HG02885 (cell line): ENCODE data around the gene SNX10.

Experiments used
- ATAC-seq: cut with Tn5 transposase; IDR thresholded peaks from one replicate; pipeline ENCODE4 v1.9.1; 2021; ENCODE audit warnings: mild to moderate bottlenecking; ENCODE audit not compliant: unreplicated experiment, poor library complexity

SNX10 gene

DNA sequence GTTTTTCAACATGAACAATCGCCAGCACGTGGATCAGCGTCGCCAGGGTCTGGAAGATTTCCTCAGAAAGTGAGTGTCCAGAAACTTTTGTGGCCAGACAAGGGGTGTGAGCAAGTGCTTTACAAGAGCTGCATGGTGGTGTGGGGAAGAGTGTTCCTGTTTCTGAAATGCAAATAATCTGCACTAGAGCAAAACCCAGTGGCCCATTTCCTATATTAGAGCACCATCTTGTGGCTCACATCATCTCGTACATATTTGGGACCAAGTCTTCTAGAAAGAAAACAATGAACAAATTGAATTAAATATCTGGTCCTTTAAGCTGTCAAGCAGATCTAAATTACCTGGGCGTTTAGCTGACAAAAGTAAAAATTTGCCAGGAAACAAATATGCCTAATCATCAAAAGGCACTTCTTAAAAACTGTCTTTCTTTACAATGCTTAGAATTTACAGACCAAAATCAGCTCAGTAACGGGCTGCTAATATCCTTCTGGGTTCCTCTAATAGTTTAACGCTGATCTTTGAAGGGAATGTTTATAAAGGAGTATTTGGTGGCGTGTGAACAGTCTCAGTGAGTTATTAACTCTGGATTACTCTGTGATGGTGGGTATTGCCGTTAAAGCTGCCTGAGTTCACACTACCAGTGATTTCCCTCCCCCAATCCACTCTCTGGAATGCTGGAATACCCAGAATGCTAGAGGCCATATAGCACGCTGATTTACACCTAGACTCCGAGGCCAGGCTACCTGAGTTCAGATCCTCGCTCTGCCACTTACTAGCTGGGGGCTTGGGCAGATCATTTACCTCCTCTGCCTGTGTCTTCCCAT lies 73.6 kb downstream of the SNX10 start:
- ATAC-seq, result peak; percentile 93

DNA sequence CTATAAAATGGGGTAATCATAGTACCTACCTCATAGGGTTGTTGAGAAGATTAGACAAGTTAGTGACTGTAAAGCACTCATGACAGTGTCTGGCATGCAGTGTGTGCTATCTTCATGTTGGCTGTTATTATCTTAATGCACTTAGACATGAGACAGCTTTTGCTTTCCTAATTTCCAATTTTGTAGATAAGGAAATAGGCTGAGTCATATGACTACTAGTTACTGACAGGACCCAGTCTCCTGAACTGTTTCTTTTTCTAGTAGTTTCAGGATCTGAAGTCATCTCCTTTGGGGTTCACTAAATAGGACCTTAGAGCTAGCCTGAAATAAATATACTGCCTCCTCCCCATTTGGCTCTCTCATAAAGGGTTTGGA lies 74.2 kb downstream of the SNX10 start:
- ATAC-seq, result no peak

DNA sequence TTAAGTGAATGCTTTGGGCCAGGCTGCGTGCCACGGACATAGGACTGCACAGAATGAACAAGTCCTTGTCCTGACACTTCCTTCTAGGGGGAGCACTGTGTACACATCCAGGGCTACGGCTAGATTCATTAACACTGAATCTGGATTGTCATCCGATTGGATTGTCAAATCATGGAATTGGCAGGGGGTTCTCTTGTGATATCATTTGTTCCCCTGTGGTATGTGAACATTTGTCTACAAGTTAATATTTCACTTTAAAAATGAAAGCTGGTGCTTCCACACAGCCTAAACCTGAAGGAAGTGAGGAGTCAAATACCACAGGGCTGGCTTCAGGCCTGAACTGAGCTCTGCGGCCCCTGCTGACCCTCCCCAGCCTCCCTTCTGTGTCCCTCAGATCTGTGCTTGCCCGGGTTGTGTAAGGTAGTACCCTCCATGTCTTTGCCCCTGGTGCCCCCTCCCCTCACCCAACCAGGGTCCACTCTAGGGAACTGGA lies 75.6 kb downstream of the SNX10 start:
- no peak for ATAC-seq

DNA sequence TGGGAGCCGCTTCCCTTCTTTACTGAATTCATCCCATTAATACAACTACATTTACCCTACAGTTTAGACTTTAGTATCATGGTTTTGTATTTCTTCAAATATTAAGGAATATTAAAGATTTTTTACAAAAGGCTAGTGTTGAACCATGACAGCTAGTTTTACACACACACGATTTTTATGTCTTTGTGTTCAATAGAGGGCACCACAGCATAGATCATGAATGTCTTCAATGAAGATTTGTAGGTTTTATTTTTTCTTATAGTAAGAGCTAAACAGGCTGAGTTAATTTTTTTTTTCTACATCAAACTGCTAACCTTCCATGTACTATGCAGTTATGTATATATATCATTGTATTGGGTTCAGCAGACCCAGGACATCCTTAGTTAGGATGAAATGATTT lies 76.9 kb downstream of the SNX10 start:
- ATAC-seq, result no peak

DNA sequence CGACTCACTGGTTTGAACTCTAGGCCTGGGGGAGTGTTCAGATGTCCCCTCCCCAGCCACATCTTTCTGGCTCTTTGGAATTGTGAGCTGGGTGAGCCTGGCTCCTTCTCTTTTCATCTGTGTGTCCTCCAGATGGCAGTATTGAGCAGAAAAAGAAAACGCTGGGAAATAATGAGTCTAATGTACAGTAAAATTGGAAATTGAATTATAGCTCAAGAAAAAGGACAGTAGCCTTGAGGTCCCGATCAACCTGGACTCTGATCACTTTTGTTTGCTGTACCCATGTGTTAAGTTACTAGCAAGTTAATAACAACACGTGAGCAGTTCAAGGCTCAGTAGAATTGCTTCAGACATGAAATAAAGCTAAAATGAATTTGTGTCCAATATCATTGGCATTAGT lies 77.9 kb downstream of the SNX10 start:
- no peak for ATAC-seq

DNA sequence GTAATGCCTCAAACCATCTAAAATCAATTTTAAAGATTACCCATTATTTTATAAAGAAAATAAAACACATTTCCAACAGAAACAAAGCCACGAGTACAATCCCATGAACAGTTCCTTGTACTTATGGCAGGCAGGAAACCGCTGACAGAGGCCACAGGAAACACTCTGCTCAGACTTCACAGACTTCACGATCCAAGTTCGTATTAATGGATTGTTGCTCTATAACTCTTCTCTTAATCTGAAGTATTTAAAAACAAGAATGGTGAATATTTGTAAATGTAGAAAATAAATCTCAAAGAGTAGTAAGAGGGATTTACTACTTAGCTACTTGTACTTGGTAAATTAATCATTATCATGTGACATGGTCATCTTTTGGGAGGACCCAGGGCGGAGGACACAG lies 78.3 kb downstream of the SNX10 start:
- ATAC-seq, result no peak

DNA sequence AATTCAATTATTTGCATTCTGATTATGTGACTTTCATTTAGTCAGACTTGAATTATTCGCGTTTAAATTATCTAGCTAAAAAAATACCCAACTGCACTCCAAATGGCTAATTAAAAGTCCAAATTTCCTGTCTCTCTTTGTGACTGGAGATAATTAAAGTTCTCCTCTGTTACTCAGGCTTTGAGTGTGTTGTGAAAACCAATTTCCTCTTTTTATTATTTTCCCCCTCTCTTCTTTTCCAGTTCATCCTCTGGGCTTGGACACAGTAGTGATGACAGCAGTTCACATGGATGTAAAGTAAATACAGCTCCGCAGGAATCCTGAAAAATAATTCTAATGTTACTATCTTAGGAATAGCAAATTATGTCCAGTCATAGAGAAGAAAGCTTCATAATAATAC lies 80.6 kb downstream of the SNX10 start:
- ATAC-seq, result no peak

DNA sequence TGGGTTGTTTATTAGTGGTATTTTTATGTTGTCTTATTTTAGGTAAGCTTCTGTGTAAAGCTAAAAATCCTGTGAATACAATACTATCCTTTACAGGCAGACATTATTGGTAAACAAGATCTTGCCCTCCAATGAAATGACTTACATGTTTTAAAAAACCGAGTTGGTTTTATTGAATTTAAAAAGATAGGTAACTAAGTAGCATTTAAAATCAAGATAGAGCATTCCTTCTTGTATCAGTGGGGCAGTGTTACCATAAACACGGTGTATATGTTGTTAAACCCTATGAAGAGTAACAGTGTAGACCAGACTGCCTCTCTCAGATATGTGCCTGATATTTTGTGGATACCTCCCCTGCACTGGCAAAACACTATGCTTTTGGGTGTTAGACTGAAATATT lies 81.0 kb downstream of the SNX10 start:
- no peak for ATAC-seq

DNA sequence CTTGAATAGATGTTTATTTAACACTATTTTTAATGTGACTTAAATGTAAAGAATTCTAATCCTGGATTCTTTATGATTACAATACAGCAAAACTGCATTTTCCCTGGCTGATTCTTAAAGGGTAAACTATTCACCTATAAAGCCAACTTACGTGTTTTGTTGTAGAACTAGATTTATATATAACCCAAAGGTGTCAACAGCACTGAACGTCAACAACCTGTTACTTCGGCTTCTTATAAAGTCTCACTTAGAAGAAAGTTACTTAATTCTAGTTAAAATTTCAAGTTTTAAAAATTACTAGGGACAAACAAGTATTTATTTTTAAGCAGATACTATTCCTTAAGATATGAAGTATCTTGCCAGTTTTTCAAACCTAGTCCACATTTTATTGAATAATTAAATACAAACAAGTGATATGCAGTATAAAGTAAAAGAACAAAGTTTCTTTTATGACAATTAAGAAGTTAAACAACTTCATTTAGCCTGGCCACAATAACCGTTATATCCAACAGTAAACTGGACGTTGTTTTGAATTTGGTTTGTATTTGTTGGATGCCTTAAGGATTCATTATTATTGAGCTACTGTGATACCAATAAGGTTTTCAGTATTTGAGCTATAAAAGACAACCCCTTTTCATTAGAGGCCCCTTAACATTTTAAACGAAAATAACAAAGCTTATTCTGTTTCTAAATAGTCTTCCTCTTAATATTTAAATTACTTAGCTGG lies 83.1 kb downstream of the SNX10 start:
- ATAC-seq, result no peak

DNA sequence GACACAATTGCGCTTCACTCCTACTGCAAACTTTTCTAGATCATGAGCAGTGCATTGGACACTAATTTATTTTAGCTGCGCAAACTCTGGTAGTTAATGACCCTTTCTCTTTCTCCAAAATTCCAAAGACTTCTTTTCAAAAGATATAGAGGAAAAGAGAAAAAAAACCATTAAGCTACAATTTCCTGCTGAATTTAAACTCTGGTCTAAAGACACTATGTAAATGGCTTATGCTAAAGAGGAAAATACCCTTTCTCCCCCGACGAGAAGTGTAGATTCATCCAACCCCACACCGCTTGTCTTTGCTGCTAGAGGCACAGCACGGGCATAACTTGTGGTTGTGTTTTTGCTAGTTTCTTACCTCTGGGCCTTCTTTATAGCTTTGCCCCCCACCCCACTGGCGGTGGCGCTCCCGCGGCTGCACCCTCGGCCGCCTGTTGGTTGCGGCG lies 84.1 kb downstream of the SNX10 start:
- no peak for ATAC-seq

DNA sequence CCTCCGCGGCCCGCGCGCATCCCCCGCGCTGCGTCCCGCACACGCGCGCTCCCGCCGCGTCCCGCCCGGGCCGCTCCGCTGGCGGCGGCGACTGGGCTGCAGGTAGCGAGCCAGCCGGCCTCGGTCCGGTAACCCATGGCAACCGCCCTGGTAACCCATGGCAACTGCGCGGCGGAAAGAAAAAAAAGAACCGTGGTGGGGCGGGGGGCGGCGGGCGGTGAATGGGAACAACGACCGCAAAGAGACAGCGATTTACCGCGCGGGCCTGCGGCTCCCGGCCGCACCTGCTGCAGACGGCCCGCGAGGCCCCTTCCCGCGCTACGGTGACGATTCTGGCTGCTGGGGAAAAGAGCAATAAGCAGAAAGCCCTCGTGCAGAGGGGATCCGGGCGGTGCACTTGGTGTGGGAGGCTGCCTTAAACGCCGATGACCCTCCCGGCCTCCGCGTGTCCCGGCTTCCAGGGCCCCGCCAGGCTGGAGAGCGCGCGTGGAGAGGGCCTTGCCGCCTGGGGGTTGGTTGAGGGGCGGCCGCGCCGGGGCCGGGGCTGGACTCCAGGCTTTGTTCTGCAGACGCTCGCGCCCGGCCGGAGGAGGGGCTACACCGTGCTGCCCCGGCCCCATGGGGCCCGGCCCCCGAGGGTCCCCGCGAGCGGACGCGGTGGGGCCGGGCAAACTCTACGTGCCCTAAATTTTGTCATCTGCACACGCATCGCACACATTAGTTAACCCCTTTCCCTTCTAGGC lies 84.7 kb downstream of the SNX10 start:
- peak; percentile 41 for ATAC-seq

DNA sequence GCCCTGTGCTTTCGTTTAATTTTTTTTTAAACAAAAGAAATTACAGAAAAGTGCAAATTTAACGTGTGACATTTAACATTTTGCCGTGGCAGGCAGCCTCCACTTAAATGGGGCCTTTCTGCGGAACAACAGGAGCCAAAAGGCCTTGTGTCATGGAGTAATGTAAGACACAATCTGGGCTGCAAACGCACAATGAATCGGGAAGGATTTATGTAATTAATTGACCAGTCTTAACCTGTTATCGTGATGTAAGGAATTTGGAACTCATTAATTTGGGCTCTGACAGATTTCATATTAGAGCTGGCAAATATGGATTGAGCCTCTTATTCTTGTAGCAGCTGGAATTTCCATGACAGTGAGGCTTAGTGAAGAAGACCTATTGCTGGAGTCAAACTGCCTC lies 86.4 kb downstream of the SNX10 start:
- ATAC-seq, result no peak

DNA sequence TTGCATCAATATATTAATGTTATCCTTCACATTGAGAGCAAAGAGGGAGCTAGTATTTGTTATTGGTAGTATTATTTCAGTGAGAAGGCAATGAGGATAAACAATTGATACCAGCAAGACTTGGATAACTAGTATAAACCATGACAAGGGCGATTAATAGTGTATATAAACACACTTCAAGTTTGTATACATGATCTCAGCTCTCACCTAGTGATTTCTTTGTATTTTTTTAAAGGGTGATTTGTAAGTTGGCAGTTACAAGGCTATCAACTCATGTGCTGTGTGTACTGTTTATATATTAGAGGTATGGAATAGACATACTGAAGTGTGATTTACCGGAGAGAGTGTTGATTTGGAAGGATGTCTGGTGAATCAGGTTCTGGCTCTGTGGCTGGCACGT lies 88.0 kb downstream of the SNX10 start:
- ATAC-seq, result no peak

DNA sequence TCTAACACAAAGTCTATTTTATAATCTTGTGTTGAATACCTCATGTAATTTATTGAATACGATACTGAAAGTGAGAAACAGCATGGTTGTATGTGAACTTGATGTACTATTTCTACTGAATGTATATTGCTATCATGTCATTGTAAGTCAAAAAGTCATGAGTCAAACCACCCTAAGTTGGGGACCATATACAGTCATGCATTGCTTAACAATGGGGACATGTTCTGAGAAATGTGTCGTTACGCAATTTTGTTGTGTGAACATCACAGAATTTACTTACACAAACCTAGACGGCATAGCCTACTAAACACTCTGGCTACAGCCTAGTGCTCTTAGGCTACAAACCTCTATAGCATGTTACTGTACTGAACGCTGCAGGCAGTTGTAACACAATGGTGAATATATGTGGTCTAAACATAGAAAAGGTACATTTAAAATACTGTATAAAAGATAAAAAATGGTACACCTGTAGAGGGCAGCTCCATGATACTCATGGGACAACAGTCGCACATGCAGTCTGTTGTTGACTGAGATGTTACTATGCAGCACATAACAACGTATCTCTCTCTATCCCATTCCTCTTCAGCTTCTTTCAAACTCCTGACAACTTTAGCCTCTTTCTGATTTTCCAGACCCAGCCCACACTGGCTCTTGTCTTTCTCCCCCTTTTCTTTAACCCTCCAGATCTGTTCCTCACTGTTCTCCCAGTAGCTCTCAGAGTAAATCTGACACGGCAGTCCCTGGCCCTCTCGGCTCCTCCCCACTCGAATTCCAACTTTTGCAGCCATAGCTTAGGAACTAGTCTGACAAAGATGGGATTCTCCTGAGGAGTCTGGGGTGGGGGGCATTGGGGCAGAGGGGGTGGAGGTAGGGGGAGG lies 90.1 kb downstream of the SNX10 start:
- no peak for ATAC-seq

DNA sequence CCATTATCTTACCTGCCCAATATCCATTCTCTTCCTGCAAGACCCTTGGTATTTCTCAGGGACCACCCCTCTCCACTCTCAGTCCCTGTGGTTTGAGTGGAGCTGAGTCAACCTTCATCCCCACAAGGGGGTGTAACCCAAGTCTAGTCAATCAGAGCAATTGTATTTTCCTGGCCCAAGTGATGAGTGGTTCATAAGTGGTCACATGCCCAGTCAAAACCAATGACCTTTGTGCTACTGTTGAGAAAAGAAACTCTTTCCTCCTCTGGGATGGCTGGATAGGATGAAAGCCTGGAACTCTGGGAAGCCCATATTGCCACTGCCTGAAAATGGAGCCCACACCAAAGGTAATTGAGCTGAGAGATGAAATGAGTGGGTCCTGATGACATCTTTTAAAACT lies 93.6 kb downstream of the SNX10 start:
- no peak for ATAC-seq

DNA sequence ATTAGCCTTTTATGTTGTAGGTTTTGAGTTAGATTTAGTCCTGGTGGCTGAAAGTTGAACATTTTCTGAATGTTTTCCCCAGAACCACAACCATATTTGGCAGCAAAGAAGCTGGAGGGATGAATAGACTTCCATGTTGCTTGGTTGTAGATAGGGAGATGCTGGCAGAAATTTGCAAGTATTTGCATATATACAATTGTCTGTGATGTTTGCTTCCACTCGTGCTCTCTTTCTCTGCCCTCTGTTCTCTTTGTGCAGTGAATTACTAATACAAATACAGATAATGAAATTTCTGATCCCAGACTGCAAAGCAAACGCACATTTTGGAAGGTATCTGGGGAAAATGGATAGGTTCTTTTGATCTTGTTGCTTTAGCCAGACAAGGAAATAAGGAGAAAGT lies 96.1 kb downstream of the SNX10 start:
- ATAC-seq, result no peak

DNA sequence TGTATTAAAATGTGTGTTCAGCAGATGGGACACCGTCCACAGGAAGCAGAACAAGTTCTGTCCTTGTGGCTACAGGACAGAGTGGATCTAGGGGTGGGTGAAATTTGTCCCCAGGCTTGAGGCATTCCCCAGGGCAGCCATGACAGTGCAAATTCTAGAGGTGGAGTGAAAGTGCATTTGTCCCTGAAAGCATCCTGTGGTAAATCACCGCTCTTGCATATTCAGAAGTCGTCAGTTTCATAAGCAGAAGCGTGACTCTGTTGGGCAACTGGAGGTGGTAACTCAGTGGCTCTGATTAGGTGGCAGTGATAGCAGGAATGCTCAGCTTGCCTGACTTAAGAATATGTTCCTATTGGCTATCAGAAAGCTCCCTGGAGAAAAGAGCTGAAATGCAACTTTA lies 96.6 kb downstream of the SNX10 start:
- peak; percentile 74 for ATAC-seq

DNA sequence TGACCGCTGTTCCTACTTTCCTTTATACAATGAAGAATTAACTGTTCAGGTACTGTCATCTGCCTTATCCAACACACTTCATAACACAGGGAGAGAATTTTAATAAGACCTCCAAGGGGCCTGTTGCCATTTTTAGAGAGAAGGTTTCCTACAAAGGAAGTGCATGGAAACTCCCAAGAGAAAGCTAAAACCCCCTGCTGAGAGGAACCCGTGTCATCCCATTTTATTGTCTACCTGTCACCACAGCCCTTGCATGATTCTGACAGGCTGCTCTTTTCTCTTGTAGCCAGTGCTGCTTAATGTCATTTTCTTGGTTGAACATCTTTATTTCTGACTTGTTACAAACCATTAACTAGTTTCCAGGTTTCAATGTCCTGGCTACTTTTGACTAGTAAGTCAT lies 98.4 kb downstream of the SNX10 start:
- no peak for ATAC-seq

DNA sequence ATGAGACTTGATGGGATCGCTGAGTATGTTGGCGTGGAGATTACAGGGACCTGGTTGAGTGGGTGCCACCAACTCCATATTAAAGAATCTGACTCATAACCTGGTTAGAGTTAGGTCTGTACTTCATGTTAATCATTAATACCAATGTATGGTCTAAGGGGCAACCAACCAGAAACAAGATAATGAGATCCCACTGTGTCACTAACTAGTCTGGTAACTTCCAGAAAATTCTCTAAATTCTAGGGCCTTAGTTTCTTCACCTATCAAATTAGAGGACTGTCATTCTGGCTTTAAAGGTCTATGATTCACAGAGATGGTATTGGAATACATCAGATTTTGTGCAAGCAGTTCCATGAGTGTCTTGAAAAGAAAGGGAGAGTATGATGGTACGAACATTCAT lies 102.2 kb downstream of the SNX10 start:
- no peak for ATAC-seq

DNA sequence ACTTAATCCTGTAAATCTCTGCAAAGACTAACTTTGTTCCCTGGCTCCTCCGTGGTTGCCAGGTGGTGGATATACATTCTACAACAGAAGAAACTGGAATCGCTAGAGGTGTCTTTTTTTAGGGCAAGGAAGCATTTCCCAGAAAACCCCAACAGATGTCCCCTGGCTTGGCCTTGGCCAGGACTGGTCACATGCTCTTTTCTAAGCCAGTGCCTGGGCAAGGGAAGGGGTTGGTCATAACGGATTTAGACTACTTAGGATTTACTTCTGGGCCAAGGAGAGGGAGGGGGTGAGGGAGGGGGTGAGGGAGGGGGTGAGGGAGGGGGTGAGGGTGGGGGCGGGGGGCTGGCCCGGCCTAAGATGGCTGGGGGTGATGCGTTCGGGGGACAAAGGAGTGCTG lies 105.7 kb downstream of the SNX10 start:
- ATAC-seq, result no peak
